Kidney (tissue), 14 donors: Measurements from ENCODE around the gene SPPL2A. TPM values are rescaled to one million over a fixed set of nuclear protein-coding genes. Genes with fewer than 3 reads are reported as not detected.

Experiments used
- DNase-seq, 5 donors: peaks; one replicate each; pipeline ENCODE4 v3.0.0-alpha.2; 2013 to 2020
- FAIRE-seq: peaks from 2 replicates; lab custom pipeline; 2012; peaks lifted over from hg19 to GRCh38; lab: Jason Lieb, UNC
- H3K27ac ChIP-seq, 2 donors: one replicate each; pipeline ENCODE4 v1.7.0; 2013; ENCODE audit warnings: low read depth in 2 of 2, low read length in 2 of 2, inconsistent platforms in 1 of 2
- H3K27me3 ChIP-seq: one replicate; pipeline ENCODE4 v1.7.1; 2013; ENCODE audit warnings: low read length, inconsistent platforms; ENCODE audit not compliant: control insufficient read depth, insufficient read depth
- H3K36me3 ChIP-seq, 3 donors: one replicate each; pipeline versions ENCODE4 v1.7.0 to v1.7.1; 2013; ENCODE audit warnings: low read length in 3 of 3, control low read depth in 1 of 3, inconsistent platforms in 1 of 3; ENCODE audit not compliant: insufficient read depth in 3 of 3, control insufficient read depth in 2 of 3
- H3K4me1 ChIP-seq, 3 donors: one replicate each; pipeline versions ENCODE4 v1.7.0 to v1.7.1; 2013; ENCODE audit warnings: low read length in 3 of 3, inconsistent platforms in 1 of 3, low read depth in 1 of 3; ENCODE audit not compliant: control insufficient read depth in 2 of 3, insufficient read depth in 2 of 3
- H3K4me3 ChIP-seq, 3 donors: one replicate each; pipeline versions ENCODE4 v1.7.0 to v1.8.1; 2013; ENCODE audit warnings: low read length in 3 of 3, control low read depth in 1 of 3, inconsistent platforms in 1 of 3
- H3K9ac ChIP-seq, 3 donors: one replicate each; pipeline versions ENCODE4 v1.7.0 to v1.7.1; 2013; ENCODE audit warnings: low read length in 3 of 3, control low read depth in 1 of 3, inconsistent platforms in 1 of 3
- H3K9me3 ChIP-seq, 3 donors: one replicate each; pipeline versions ENCODE4 v1.7.0 to v1.7.1; 2013; ENCODE audit warnings: low read length in 3 of 3, control low read depth in 1 of 3, inconsistent platforms in 1 of 3; ENCODE audit not compliant: control insufficient read depth in 2 of 3, insufficient read depth in 1 of 3
- CTCF ChIP-seq: IDR thresholded peaks from 3 replicates; pipeline ENCODE4 v1.5.1; 2012; ENCODE audit warnings: mild to moderate bottlenecking, moderate library complexity, borderline replicate concordance; ENCODE audit not compliant: insufficient read depth; ENCODE audit errors: extremely low read depth
- intact Hi-C: fragments of 100-400 bp; cut with DNase I; formaldehyde crosslinking; loops from one replicate; pipeline ENCODE4 v1.11.1; 2022
- polyA plus RNA-seq: library from polyadenylated mRNA; stranded (reverse); fragments of 350-450 nt; fragmentation: Illumina TruSeq; extraction: RNeasy Lipid Tissue Mini Kit (QIAGEN cat#74804); gene quantifications from one replicate; pipeline ENCODE4 v1.2.3, GENCODE V29; 2014; ENCODE audit warnings: low read depth, low replicate concordance; ENCODE audit not compliant: insufficient read depth
- total RNA-seq: library from RNA; stranded (reverse); fragmentation: NEBNext Ultra II Directional; extraction: Animal tissue kit (Norgen Biotek cat#: 25700); gene quantifications from one replicate; pipeline ENCODE4 v1.2.1, GENCODE V29; 2021
- donor health status: control.
- donor health status: control.
- donor health status: control.
- donor health status: control.
- donor health status: control.
- donor health status: DM: yes; HTN: yes; CAD: no.
- donor health status: Normal renal cell carcinoma (clear cell type).

SPPL2A gene
- total and polyA plus RNA-seq, 2 donors from 2014 or later, result 53.3 to 134 TPM

- no peak overlapping the region for H3K9ac ChIP-seq
- no peak for DNase-seq
- H3K27me3 ChIP-seq, result no peaks in the 10 kb centered on the region
- no peaks in the 10 kb centered on the region for H3K9me3 ChIP-seq
- no peak for TF ChIP-seq CTCF
- H3K4me1 ChIP-seq, result no peaks in the 10 kb centered on the region
- no peak overlapping the region for H3K27ac ChIP-seq
- FAIRE-seq, result no peak
- no peak overlapping the region for H3K4me3 ChIP-seq
- intact Hi-C loops, result no loop called here
- H3K36me3 ChIP-seq, result no peaks in the 10 kb centered on the region
These were observed 44.6 kb upstream of the SPPL2A start for GRCh38 chr15:50810128-50810527.

GRCh38 chr15:50808728-50809127, 43.2 kb upstream of the SPPL2A start:
- TF ChIP-seq CTCF, result no peak
- Histone ChIP-seq H3K4me1 (peaks cover 0 to 2% (median 0%) of the 10 kb centered on the region in 3 donors), H3K27ac (no peak overlapping the region), H3K27me3 (no peaks in the 10 kb centered on the region), H3K9ac (no peak overlapping the region), H3K4me3 (no peak overlapping the region), H3K36me3 (no peaks in the 10 kb centered on the region), H3K9me3 (no peaks in the 10 kb centered on the region)
- DNase-seq, result no peak
- no peak for FAIRE-seq
- intact Hi-C loops, result no loop called here

- H3K4me3 ChIP-seq, result no peak overlapping the region
- peaks cover 0 to 2% (median 0%) of the 10 kb centered on the region in 3 donors for H3K4me1 ChIP-seq
- H3K9ac ChIP-seq, result no peak overlapping the region
- no peak for TF ChIP-seq CTCF
- no peaks in the 10 kb centered on the region for H3K9me3 ChIP-seq
- FAIRE-seq, result no peak
- no peak for DNase-seq
- H3K36me3 ChIP-seq, result no peaks in the 10 kb centered on the region
- intact Hi-C loops, result no loop called here
- no peaks in the 10 kb centered on the region for H3K27me3 ChIP-seq
- no peak overlapping the region for H3K27ac ChIP-seq
These were observed 38.1 kb upstream of the SPPL2A start for GRCh38 chr15:50803479-50804180.
